Measurements from ENCODE around the gene DEFB116.

DNA sequence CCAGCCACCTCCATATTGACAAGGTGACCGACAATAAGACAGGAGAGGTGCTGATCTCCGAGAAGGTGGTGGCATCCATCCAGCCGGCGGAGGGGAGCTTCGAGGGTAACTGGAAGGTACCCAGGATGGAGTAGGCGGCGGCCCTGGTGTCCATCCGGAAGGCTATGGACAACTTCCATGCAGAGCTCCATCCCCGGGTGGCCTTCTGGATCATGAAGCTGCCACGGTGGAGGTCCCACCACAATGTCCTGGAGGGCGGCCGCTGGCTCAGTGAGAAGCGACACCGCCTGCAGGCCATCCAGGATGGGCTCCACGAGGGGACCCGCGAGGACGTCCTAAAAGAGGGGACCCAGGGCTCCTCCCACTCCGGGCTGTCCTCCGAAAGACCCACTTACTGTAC is 33.9 kb downstream of the DEFB116 start:
- TF ChIP-seq YY1 (IDR thresholded peaks at IDR 0.05), result no peak
- TF ChIP-seq, protein P1, sequence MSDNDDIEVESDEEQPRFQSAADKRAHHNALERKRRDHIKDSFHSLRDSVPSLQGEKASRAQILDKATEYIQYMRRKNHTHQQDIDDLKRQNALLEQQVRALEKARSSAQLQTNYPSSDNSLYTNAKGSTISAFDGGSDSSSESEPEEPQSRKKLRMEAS (IDR thresholded peaks at IDR 0.05), result no peak
- TF ChIP-seq, protein P2, sequence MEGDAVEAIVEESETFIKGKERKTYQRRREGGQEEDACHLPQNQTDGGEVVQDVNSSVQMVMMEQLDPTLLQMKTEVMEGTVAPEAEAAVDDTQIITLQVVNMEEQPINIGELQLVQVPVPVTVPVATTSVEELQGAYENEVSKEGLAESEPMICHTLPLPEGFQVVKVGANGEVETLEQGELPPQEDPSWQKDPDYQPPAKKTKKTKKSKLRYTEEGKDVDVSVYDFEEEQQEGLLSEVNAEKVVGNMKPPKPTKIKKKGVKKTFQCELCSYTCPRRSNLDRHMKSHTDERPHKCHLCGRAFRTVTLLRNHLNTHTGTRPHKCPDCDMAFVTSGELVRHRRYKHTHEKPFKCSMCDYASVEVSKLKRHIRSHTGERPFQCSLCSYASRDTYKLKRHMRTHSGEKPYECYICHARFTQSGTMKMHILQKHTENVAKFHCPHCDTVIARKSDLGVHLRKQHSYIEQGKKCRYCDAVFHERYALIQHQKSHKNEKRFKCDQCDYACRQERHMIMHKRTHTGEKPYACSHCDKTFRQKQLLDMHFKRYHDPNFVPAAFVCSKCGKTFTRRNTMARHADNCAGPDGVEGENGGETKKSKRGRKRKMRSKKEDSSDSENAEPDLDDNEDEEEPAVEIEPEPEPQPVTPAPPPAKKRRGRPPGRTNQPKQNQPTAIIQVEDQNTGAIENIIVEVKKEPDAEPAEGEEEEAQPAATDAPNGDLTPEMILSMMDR (IDR thresholded peaks at IDR 0.05; ENCODE audit: low read depth, low read length, missing input control), result no peak
- TF ChIP-seq RAD21 (IDR thresholded peaks at IDR 0.05), result no peak
- TF ChIP-seq RXRA (IDR thresholded peaks at IDR 0.05), result no peak
- TF ChIP-seq, protein P3, sequence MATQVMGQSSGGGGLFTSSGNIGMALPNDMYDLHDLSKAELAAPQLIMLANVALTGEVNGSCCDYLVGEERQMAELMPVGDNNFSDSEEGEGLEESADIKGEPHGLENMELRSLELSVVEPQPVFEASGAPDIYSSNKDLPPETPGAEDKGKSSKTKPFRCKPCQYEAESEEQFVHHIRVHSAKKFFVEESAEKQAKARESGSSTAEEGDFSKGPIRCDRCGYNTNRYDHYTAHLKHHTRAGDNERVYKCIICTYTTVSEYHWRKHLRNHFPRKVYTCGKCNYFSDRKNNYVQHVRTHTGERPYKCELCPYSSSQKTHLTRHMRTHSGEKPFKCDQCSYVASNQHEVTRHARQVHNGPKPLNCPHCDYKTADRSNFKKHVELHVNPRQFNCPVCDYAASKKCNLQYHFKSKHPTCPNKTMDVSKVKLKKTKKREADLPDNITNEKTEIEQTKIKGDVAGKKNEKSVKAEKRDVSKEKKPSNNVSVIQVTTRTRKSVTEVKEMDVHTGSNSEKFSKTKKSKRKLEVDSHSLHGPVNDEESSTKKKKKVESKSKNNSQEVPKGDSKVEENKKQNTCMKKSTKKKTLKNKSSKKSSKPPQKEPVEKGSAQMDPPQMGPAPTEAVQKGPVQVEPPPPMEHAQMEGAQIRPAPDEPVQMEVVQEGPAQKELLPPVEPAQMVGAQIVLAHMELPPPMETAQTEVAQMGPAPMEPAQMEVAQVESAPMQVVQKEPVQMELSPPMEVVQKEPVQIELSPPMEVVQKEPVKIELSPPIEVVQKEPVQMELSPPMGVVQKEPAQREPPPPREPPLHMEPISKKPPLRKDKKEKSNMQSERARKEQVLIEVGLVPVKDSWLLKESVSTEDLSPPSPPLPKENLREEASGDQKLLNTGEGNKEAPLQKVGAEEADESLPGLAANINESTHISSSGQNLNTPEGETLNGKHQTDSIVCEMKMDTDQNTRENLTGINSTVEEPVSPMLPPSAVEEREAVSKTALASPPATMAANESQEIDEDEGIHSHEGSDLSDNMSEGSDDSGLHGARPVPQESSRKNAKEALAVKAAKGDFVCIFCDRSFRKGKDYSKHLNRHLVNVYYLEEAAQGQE (IDR thresholded peaks at IDR 0.05), result no peak
- no peak for TF ChIP-seq TAF1 (conservative IDR thresholded peaks at IDR 0.05)
- no peak for TF ChIP-seq SP1 (IDR thresholded peaks at IDR 0.05)
- TF ChIP-seq FOXA2 (IDR thresholded peaks at IDR 0.05), result no peak
- TF ChIP-seq HNF4A (conservative IDR thresholded peaks at IDR 0.05), result no peak
- no peak for TF ChIP-seq NR2F2 (IDR thresholded peaks at IDR 0.05)
- TF ChIP-seq FOXA1 (IDR thresholded peaks at IDR 0.05), result no peak
- TF ChIP-seq GABPA (IDR thresholded peaks at IDR 0.05 in 1 of 2, conservative IDR thresholded peaks at IDR 0.05 in 1 of 2), result no peak

Measured in liver (tissue), 3 donors.